ENCODE data around the gene RGS7.
A peak's percentile ranks its signal among the peaks of the same experiment; 100 is the strongest.
"Not testable (repeated sequence)": the region's sequence is repeated elsewhere in the genome, so short reads cannot be mapped to it uniquely, and the experiment has no call there.

Gene RGS7

DNA sequence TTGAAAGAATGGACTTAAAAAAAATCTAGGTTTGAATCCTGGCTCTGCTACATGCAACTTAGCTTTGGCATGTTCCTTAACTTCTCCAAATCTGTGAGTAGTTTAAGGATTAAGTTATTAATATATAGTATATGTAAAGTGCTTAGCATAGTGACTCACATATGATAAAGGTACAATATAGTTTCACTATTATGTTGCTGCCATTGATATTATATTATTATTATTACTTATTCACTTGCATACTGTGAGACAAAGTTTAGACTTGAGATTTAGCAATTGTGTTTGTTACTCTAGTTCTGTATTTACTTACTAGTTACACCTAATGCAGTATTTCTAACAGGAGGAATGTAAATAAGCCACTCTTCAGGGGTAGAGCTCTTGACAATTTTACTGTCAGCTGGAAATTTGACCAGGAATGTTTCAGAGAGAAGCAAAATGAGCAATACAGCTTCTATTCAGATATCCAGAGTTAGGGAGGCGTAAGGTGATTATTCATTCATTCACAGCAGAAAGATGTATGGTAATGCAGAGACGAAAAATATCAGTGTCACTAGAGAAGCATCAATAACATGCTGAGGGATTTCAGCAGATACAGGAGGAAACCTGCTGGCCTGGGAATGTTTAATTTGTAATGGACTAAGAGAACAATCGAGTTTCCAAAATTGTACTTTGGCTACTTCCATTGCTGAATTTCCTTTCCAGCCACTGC is 25.5 kb downstream of the RGS7 start:
- no peak for DNase-seq

- no peak for DNase-seq
These were observed 26.2 kb downstream of the RGS7 start for GRCh38 chr1:241330619-241331327.

GRCh38 chr1:241325456-241325855 is 31.5 kb downstream of the RGS7 start:
- DNase-seq, result no peak

DNA sequence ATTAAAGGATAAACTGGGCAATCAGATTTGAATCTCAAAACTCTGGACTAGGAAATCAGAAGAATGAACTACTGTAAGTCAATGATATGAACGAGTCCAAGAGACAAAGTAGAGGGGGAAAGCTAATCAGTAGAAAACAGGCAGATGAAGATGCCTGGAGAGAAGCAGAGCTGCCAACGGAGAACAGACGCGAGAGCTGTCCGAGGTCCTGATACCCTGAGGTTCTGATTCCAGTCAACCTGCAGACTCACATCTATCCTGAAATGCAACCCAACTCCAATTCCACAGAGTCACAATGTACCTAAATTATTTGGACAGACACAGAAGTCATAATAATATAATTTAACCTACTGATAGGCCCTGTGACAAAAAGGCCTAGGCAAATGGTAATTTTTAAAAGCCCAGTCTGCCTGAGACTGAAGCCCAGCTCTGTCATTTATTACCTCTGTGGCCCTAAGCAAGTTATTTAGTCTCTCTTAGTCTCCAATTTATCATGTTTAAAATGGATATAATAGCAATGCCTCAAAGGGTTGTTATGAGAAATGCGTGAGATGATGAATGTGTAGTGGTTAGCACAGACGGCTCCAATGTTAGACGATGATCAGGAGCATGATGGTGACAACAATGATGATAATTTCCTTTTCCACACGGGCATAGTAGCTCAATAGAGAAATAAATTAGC is 33.4 kb downstream of the RGS7 start:
- no peak for DNase-seq

DNA sequence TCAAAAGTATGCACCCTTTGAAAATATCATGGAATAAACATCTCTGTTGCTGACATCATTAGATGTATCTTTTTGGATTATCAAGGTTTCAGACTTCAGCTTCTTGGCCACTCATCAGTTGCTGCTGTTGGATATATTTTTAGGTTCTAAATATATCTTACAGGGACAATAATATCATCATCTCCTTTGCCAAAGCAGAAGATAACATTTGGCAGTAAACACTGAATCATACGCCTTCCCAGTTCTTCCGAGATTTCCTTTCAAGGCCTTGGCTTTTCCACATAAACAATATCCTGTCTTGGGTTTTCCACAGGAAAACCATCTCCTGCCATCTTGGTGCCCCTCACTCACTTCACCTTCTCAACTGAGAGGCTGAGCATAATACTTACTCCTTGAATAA is 39.3 kb downstream of the RGS7 start:
- no peak for DNase-seq

DNA sequence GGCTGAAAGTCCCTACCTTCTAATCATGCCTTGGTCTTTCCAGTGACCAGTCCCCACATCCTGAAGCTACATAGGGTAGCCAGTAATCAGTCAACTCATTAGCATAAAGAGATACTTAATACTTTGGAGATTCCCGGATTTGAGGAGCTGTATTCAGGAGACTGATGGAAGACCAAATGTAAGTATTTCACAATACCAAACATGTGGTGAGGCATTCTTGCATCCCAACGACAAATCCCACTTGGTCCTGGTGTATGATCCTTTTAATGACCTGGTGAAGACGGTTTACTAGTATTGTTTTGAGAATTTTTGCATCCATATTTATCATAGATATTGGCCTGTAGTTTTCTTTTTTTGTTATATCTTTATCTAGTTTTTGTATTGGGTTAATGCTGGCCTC is 40.6 kb downstream of the RGS7 start:
- DNase-seq, result no peak

DNA sequence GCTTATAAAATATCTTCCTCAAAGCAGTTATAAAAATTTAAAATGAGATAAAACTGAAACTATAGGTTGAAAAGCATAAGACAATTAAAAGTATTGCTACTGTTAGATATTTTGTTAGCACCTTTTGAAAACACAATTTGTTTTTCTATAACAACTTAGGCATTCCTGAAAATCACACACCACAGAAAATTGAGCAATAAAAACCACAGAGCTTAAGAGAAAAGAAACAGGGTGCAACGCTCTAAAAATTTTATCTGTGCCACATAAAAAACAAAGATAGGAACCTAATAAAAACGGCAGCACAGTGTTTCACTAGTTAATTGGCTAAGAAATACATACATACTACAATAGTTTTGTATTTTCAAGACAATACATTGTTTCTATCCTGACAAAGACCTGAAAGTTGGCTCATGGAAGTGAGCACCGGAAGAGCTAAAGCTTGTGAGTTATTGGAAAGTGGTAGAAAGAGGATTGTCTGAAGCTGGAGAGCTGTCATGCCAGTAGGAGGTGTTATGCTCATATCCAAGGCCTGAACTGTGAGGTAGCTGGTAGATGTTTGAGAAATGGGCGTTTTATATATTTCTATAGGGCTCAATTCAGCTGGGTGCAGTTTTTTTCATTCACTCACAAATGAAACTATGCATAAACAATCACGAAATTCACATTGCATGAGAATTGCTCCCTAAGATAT is 45.8 kb downstream of the RGS7 start:
- DNase-seq, result no peak

GRCh38 chr1:241310451-241310850 is 46.6 kb downstream of the RGS7 start:
- peak in 1 of 2 experiments; percentile 2 for DNase-seq

DNA sequence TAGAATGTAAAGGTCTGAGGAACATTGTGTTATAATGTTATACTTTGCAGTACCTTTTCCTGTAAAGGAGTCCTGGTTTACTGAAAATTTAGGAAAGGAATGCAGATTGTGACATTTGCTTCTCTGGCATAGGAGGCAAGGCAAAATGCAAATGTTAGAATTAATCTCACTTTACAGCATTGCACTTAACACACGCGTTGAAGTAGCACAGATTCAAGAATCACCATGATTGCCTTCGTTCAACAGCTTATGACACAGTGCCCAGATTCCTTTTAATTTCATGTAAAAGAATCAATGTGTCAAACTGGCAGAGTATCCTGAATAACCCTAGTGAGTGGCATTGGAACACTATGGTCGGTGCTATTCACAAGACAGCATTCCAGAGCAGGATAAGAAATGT is 47.4 kb downstream of the RGS7 start:
- no peak for DNase-seq

DNA sequence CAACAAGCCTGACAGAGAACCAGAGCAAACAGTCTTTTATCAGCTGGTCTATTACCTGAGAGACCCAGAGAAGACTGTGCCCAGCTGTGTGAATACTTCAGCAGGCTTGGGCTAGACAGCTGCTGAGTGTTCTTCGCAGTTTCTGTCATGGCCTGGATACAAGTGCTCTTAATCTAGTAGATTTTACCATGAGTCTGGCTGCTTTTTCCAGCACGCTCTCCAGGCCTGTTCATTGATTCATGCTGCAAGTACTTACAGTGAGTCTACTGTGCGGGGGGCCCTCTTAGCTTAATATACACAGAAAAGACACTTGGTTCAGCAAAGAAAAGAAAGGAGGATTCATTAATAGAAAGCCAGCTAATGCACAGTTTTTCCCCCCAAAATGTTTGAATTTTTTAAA is 48.5 kb downstream of the RGS7 start:
- DNase-seq, result no peak

DNA sequence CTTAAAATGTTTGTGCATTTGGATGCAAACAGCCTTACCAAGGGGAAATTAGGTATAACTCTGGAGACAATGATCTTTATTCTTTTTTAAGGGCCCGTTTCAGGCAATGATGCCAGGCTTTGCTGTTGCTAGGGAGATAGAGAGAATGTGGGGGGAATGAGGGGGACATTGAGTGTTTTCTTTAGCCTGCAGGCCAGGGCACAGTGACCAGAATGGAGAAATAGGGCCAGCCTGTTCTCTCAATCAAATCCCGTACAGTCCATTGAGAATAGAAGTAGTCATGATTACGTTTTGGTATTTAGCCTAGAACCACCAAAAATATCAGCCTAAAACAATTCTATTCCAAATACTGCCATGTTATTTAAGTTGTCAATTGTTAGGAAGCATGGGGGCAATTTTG is 49.0 kb downstream of the RGS7 start:
- DNase-seq, result no peak

GRCh38 chr1:241306125-241306790 is 50.7 kb downstream of the RGS7 start:
- no peak for DNase-seq

DNA sequence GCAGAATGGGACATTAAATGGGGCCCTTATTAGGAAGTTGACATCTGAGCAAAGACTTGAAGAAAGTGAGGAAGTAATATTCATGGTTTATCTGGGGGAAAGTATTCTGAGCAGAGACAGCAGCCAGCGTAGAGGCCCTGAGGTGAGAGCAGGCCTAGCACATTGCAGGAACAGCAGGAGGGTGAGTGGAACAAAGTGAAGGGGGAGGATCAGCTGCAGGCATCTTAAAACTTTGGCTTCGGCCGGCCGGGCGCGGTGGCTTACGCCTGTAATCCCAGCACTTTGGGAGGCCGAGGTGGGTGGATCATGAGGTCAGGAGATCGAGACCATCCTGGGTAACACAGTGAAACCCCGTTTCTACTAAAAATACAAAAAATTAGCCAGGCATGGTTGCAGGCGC is 55.0 kb downstream of the RGS7 start:
- DNase-seq, result not testable (repeated sequence)

DNA sequence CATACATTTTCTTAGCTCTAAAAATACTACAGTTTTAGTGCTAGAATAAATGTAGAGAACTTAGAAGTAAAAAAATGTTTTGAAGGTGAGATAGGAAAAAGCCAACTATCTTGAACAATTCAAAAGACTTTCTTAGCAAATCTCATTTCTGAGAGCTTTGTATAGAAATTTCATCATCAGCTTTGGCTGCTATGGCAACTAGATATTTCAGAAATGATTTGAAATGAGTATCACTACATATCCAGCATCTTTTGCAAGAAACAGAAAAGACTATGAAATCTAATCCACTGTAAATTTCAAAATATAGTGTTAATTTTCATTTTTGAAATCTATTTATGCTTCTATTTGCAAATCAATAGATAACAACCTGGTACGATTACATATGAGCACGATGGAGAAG is 57.7 kb downstream of the RGS7 start:
- no peak for DNase-seq

GRCh38 chr1:241292973-241293372 is 64.0 kb downstream of the RGS7 start:
- no peak for DNase-seq

DNA sequence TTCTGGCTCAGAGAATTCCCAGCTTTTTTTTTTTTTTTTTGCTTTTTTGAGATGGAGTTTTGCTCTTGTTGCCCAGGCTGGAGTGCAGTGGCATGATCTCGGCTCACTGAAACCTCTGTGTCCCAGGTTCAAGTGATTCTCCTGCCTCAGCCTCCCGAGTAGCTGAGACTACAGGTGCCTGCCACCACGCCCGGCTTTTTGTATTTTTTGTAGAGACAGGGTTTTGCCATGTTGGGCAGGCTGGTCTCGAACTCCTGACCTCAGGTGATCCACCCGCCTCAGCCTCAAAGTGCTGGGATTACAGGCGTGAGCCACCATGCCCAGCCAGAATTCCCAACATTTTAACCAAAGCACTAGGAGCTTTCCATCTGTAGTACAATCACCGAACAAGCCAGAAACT is 65.5 kb downstream of the RGS7 start:
- DNase-seq, result not testable (repeated sequence)

- no peak for DNase-seq
These were observed 70.5 kb downstream of the RGS7 start for GRCh38 chr1:241286486-241286885.

DNA sequence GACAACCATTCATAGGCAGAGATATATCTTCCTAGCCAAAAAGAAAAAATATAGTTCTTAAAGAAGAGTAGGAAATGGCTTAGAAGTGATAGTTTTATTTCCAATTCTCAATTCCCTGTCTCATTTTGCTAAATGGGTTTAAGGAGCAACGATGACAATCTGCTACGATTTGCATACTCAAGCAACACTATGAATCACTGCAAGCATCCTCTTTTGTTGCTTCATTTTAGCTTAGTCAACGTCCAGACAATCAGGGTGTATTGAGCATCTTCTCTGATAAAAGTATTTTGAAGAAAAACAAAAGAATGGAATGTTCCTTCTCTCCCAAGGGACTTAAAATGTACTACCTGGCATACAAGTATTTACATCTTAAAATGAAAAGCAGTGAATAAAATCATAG is 80.6 kb downstream of the RGS7 start:
- DNase-seq, result no peak

DNA sequence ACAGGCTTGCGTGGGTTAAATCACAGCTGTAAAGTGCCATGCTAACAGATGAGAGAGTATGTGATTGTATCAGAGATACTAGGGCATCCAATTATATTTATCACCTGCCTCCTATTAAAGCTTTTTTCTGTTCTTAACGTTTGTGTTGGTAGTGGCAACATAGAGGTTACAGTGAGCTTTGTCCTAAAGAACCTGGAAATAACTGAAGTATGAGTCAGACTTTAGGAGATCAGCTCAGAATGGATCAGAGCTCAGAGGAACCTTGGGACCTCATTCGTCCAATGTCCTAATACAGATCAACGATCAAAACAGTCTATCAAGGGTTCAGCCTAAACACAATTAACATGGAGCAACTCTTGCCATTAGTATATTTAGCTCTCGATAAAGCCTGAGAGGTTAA is 81.0 kb downstream of the RGS7 start:
- DNase-seq, result no peak

DNA sequence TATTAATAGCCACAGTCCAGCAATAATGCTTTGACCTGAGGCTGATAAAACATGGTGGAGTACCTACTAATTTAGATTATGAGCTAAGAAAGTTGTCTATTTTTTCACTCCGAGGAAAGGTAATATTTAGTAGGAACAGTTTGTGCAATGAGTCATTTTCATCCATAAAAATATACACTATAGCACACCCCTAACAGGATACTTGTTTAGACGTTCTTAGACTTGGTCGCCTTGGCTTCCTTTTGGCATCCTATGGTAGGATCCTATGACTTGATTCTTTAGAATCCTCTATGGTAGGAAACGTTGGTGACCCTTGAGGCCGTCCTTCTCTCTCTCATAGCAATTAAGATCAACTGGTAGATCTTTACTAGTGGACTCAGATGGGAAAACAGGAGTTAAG is 81.8 kb downstream of the RGS7 start:
- DNase-seq, result no peak

- DNase-seq, result no peak
These were observed 82.3 kb downstream of the RGS7 start for GRCh38 chr1:241274693-241275092.

DNA sequence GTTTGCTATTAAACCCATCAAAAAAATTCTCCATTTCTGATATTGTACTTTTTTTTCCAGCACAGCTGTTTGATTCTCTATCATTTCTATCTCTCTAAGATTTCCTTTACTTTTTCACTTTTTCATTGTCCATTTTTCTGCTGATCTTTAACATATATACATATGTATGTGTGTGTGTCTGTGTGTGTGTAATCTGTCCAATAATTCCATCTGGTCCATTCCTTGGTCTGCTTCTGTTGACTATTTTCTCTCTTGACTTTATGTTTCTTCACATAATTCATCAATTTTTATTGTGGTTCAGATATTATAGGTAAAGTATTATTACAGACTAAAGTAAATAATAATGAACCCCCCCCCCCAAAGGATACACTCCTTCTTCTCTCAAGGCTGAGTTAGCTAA is 84.2 kb downstream of the RGS7 start:
- no peak for DNase-seq

DNA sequence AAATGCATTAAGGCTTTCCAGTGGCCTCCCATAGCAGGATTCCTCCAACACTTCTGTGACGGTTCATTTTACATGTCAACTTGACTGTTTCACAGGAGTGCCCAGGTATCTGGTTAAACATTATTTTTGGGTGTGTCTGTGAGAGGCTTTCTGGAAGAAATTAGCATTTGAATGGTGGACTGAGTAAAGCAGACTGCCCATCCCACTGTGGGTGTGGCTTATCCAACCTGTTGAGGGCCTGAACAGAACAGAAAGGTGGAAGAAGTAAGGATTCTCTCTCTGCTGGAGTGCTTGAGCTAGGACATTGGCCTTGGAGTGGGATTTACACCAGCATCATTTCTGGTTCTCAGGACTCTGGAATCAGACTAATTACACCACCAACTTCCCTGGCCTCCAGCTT is 85.6 kb downstream of the RGS7 start:
- DNase-seq, result no peak

Data from SW 1271 (cell line).